Right ventricle myocardium inferior (tissue), 1 donor: Measurements from ENCODE around the gene SLC39A11. TPM values are rescaled to one million over a fixed set of nuclear protein-coding genes. Genes with fewer than 3 reads are reported as not detected.
"Not testable (repeated sequence)": the region's sequence is repeated elsewhere in the genome, so short reads cannot be mapped to it uniquely, and the experiment has no call there.

Experiments used
- ATAC-seq: fragments of 200-7000 bp; cut with Tn5 transposase; one replicate; pipeline ENCODE4 v1.9.1; 2020; ENCODE audit warnings: mild to moderate bottlenecking, moderate library complexity
- DNase-seq: peaks from one replicate; pipeline ENCODE4 v3.0.0; 2021; ENCODE audit errors: missing footprints
- intact Hi-C: fragments of 100-400 bp; cut with DNase I; formaldehyde crosslinking; loops from one replicate; pipeline ENCODE4 v1.11.0; 2022
- total RNA-seq: library from RNA; stranded (reverse); fragmentation: NEBNext Ultra II Directional; extraction: Animal tissue kit (Norgen Biotek cat#: 25700); gene quantifications from one replicate; pipeline ENCODE4 v1.2.1, GENCODE V29; 2021
- donor health status: DM: no; HTN: yes; CAD: no; lungs with severe emphysema.

Gene SLC39A11
- total RNA-seq, 1 donor from 2014 or later, result 6.9 TPM

DNA sequence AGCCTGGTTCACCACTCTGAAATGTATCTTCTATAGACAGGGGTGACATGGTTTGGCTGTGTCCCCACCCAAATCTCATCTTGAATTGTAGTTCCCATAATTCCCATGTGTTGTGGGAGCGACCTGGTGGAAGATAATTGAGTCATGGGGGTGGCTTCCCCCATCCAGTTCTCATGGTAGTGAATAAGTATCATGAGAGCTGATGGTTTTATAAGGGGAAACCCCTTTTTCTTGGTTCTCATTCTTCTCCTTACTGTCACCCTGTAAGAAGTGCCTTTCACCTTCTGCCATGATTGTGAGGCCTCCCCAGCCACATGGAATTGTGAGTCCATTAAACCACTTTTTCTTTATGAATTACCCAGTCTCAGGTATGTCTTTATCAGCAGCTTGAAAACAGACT is 319.3 kb downstream of the SLC39A11 start:
- DNase-seq, intact Hi-C loops, ATAC-seq: not testable (repeated sequence)

DNA sequence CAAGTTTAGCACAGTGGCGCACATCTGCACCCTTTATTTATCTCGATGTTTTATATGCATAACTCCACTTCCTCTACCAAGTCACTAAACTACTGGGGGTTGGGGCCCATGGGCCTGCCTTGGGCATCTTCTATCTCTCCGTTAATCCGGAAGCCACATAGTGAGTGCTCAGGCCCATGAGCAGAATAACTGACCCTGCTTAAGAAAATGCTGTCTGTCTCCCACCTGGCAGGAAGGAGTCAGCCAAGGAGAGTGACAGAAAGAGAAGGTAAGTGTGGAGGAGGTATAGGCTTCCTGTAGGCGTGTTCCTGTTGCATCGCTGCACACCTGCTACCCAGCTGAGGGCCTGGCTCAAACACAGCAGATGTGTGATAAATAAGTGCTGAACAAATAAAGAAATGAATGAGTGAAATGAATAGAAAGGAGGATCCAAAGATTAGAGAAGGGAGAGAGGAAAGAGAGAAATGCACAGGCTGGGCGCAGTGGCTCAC is 320.1 kb downstream of the SLC39A11 start:
- DNase-seq, result no peak
- ATAC-seq, result no peak
- intact Hi-C loops, result no loop called here

DNA sequence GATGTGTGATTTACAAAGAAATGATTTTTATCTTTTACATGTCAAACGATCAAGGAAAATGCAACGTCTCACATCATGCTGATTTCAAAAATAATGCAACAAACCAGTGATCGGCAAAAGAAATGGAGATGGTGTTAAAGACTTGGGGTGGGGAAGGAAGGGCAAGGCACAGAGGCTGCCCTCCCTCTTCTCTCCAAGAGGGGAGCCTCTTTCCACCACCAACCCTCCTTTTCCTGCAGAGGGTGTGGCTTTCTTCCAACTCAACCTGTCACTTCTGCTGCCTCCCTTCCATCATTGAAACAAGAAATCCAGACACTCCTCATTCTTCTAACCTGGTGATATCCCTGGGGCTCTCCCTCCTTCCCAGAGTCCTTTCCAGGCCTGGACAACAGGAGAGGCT is 320.8 kb downstream of the SLC39A11 start:
- DNase-seq (no peak), ATAC-seq (no peak)
- intact Hi-C loops, result no loop called here

DNA sequence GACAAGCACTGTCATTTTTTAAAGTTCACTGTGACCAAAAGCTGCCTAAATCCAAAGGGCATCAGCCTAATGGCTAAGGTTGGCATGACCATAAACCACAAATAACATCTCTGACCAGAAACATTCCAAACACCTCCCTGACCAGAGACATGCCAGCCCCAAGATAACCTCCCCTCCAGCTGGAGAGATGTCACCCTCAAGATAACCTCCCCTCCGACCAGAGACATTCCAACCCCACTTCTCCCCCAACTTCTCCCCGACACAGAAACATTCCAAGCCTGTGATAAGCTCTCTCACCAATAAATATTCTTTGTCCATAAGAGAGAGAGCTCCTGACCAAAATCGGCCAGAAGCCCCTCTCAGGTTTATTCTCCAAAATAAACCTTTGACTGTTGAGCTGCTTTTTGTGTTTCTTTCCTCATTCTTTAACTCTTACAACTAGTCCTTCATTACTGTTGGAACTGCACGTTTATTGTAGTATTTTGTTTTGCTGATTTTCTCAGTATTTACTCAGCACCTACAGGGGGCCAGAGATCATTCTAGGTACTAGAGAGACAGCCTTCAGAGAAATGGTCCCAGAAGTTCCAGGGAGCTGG is 325.6 kb downstream of the SLC39A11 start:
- intact Hi-C loops, result no loop called here
- ATAC-seq (no peak), DNase-seq (no peak)

DNA sequence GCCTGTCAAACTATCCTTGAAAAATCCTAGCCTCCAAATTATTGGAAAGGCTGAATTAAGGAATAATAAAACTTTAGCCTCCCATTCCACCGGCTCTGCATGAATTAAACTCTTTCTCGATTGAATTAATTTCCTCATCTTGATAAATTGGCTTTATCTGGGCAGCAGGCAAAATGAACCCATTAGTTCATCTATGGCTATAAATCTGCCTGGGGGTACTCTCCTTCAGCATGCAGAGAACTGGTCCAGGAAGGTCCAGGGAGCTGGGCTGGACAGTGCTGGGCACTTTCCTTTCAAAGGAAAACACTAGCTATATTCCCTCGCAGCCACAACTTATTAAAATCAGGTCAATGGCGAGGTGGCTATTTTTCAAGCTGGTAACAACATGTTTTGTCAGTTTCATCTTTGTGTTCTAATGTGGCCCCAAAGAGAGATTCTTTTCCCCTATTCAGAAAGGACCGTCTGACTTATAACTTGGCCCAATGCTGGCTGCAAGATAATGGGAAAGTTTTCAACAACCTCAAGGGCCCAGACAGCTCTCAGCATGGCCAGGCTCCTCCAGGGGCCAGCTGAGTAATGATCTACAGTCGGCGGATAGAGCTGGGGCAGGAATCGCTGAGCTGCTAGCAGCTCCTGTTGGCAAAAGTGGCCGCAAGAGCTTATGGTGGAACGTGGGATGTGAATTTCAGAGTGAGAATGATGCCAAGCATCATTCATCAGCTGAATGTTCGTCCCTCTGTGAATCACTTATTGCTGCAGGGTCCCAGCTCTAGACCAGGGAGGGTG is 326.9 kb downstream of the SLC39A11 start:
- intact Hi-C loops, result no loop called here
- no peak for ATAC-seq
- no peak for DNase-seq

DNA sequence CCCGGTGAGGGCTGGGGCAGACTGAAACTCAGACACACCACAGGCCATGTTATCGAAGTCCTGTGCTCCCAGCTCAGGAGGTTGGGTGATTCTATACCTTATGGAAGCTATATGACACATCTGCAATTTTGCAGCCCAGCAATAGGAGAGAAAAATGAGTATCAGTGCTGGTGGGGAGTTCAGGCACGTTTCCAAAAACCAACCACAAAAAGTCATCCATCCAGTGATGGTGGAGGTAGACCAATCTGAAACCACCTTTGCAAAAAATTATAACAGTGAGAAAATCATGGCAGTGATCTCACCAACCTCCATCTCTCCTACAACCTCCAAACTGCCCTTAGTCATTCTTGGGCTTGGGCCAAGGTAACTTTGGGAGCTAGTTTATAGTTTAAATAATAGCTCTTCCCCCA is 327.9 kb downstream of the SLC39A11 start:
- DNase-seq (no peak), ATAC-seq (no peak)
- intact Hi-C loops, result no loop called here

DNA sequence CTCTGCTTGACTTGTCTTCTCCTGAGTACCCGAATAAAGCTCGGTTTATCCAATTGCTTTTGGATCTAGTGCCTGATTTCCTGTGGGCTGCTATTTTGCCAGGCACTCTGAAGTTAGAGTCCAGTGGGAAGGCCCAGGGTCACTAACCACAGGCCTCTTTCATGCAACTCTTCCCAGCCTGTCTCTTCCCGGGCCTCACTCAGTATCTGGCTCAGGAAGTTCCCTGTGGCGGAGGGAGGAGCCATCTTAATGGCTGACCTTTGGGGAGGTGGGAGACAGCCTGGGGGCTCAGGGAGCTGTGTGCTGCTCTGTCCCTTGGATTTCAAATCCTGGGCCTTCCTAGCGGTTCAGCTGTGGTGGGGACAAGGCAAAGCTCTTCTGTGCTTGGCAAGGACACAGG is 328.5 kb downstream of the SLC39A11 start:
- no peak for ATAC-seq
- intact Hi-C loops, result no loop called here

DNA sequence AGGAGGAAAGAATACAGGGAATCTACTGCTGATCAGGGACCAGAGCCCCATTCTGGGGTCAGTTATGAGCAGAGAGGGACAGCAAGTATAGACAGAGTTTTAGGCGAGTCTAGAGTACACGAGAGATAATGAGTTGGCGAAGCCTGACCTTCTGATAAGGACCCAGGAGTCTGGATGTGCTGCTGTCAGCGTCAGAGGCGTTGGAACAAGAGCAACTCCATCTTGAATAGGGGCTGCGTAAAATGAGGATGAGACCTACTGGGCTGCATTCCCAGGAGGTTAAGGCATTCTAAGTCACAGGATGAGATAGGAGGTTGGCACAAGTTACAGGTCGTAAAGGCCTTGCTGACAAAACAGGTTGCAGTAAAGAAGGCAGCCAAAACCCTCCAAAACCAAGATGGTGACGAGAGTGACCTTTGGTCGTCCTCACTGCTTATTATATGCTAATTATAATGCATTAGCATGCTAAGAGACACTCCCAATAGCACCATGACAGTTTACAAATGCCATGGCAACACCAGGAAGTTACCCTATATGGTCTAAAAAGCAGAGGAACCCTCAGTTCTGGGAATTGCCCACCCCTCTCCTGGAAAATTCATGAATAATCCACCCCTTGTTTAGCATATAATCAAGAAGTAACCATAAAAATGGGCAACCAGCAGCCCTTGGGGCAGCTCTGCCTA is 330.5 kb downstream of the SLC39A11 start:
- intact Hi-C loops, result not testable (repeated sequence)

More for the DNA sequence above, 328.5 kb downstream of the SLC39A11 start:
- no peak for DNase-seq

DNA sequence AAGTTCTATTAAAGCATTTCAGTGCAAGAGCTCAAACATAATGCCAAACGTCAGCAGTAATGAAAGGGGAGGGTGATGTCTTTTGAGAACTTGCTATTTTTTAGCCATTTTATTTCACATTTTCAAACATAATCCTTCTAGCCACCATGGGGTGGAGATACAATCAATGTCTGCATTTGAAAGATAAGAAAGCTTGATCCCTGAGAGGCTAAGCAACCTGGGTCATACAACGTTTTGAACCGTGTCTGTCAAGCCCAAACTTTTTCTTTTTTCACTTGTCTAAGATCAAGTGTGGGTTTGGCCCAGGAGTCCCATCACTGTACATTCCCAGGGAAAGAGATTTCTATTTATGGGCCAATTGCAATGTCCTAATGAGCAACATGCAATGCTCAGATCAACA is 331.1 kb downstream of the SLC39A11 start:
- no peak for ATAC-seq
- intact Hi-C loops, result no loop called here
- DNase-seq, result no peak

More for the DNA sequence above, 330.5 kb downstream of the SLC39A11 start:
- not testable (repeated sequence) for ATAC-seq, DNase-seq

DNA sequence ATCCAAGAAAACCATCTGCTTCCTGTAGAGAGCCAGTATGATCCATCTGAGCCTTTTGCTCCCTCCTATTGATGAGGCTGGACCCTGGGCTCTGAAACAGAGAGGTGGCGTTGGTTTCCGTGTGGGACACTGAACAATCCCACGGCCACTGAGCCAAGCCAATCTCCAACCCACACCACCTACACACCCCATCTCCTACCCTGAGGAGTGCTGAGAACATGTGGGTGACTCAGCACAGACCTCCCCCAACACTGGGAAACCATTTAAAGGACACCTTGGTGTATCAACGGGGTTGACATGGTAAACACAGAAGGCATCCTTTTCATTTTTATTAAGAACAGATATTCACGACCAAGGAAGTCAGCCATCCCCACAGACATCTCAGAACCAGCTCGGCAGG is 332.1 kb downstream of the SLC39A11 start:
- DNase-seq, result no peak
- no peak for ATAC-seq
- intact Hi-C loops, result no loop called here

DNA sequence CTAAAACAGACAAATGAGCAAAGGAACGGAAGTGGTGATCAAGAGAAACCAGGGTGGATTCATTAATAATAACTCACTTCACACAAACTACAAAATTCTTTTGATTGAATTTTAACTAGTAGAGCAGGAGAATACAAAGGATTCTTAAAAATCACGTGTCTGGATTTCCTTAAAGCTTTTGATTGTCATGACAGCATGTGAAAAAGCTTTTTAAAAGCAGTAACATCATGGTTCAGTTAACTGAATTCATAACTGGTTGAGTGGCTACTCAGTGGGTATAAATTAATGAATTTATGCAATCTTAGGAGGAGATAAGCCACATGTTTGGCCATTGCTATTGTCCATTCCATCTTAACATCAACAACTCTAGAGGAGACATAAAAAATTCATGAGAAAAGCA is 333.2 kb downstream of the SLC39A11 start:
- ATAC-seq (no peak), DNase-seq (no peak)
- intact Hi-C loops, result no loop called here

DNA sequence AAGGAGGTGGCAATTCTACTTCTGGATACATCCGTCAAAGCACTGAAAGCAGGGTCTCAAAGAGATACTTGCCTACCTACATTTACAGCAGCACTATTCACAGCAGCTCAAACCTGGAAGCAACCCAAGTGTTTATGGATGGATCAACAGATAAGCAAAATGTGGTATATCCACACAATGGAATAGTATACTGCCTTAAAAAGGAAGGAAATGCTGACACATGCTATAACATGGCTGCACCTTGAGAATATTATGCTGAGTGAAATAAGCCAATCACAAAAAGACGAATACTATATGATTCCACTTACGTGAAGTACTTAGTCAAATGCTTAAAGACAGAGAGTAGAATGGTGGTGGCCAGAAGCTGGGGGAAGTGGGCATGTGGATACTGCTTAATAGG is 336.2 kb downstream of the SLC39A11 start:
- intact Hi-C loops, result no loop called here
- ATAC-seq, result no peak

DNA sequence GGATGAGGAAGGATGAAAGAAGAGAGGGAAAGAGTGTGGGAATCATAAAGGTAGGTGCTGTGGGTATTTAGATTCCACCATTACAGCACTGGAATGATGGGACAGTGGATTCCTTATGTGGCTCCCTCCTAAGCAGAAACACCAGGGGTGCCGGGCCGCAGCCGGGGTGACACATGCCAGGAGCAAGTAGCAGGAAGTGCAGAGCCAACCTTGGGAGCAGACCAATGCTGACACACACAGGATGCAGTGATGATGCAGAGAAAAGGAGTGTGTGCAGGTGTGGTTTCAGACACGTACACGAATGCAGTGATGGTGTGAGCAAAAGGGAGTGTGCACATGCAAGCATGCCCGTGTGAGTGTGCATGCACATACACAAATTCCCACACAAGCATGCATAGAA is 338.0 kb downstream of the SLC39A11 start:
- intact Hi-C loops, result no loop called here
- DNase-seq, result no peak
- ATAC-seq, result no peak

More for the DNA sequence above, 336.2 kb downstream of the SLC39A11 start:
- DNase-seq, result no peak

DNA sequence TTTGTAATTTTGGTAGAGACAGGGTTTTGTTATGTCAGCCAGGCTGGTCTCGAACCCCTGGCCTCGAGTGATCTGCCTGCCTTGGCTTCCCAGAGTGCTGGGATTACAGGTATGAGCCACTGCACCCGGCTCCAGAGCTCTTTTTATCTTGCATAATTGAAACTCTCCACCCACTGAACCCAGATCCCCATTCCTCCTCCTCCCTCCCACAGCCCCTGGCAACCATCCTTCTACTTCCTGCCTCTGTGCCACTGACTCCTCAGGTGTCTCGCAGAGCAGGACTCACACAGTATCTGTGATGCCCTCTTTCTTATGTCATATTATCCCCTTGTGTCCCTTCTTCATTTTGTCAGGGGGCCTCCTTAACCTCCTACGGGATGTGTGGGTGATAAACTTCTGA is 340.7 kb downstream of the SLC39A11 start:
- DNase-seq (no peak), ATAC-seq (no peak)
- intact Hi-C loops, result no loop called here

DNA sequence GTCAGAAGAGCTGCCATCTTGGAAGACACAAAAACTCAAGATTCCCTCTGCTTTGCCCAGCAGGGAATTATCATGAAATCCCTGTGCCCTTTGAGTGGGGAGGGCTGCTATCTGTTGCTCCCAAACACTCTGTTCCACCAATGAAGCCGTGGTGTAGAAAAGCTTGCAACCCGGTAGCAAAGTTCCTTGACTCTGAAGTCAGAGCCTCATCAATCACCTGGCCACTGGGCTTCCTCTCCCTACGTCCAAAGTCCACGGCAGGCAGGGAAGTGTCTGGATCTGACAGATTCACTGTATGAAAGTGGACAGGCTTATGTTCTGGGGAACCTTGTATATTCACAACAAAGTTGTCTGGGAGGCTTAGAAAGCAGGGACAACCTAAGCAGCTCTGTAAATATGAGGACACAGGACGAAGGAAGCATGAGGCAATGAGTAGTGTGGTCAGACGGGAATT is 343.3 kb downstream of the SLC39A11 start:
- ATAC-seq (no peak), DNase-seq (no peak)
- intact Hi-C loops, result no loop called here

DNA sequence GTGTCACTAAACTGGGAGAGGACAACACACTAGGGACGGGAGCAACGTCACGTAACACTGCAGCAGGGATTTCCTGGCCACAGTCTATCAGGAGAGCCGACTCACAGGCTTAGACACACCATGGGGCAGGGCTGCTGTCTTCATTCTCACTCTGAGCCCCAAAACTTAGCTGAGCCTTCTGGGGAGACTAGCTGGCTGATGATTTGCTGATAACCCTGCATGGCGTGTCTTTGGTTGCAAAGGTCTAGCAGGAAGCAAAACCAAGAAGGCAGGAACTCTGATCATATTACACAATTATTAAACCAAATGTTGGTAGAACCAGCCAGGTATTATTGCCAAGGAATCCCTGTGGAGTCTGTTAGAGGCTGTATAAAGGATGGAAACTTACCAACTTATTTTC is 345.0 kb downstream of the SLC39A11 start:
- peak; percentile 44 for ATAC-seq
- no peak for DNase-seq
- intact Hi-C loops, result no loop called here

DNA sequence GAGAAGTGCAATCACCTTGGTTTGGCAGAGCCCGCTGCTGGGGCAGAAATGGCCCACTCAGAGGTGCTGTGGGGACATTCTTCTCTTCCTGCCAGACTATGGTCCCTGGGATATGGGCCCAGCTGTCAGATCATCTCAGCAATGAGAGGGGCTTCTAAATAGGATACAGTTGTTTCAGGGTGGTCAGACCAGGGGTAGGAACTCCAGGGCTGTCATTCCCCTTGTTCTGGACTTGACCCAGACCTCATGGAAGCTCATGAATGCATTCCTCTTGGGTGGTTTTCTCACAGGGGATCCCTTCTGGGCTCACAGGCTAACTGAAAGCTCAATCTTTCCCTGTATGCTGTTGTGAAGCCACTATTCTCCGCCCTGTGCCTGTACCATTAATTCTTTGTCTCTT is 347.2 kb downstream of the SLC39A11 start:
- ATAC-seq, result no peak
- no peak for DNase-seq
- intact Hi-C loops, result no loop called here

DNA sequence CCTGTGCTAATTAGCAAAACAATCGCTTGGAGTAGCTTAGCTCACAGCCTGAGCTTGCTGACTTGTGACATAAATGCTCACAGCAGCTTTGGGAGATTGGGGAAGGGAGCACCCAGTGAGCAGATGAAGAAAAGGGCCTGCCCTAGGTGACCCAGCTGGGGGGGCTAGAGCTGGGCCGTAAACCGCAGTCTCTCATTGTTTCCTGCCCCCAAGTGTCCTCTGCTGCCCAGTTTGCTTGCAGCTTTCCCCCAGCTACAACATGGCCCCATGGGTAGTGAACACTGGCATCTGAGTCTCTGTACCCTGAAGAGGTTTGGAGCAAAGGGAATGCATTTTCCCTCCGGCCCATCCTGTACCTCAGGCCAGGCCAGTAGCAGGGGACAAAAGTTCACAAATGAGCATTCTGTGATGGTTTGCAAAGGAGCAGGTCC is 349.4 kb downstream of the SLC39A11 start:
- no peak for ATAC-seq
- DNase-seq, result no peak
- intact Hi-C loops, result no loop called here

DNA sequence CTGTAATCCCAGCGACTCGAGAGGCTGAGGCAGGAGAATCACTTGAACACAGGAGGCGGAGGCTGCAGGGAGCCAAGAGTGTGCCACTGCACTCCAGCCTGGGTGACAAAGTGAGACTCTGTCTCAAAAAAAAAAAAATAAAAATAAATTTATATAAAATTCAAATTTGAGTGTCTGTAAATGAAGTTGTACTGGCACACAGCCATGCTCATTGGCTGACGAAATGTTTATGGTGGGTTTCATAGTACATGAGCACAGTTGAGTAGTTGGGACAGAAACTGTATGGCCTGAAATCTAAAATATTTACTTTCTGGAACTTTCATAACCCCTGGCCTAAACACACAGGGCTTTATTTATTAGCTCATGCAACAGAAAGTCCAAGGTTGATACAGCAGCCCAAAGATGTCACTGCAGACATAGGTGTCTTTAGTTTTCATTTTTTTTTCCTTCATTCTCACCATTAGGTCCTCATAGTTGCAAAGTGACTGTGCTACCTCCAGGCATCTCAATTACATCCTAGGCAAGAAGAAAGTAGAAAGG is 355.3 kb downstream of the SLC39A11 start:
- intact Hi-C loops, result no loop called here
- ATAC-seq (no peak), DNase-seq (no peak)
